Middle frontal gyrus (tissue), 1 donor: ENCODE measurements around the gene TIMM50.
"Not testable (repeated sequence)": the region's sequence is repeated elsewhere in the genome, so short reads cannot be mapped to it uniquely, and the experiment has no call there.

ENCODE experiments used
- DNase-seq: peaks from one replicate; pipeline ENCODE4 v3.0.0-alpha.2; 2015; ENCODE audit warnings: low spot score; ENCODE audit errors: extremely low spot score

Gene TIMM50

GRCh38 chr19:39469036-39469435 is 11.6 kb upstream of the TIMM50 start:
- DNase-seq = no peak

- DNase-seq = no peak
These were observed 11.1 kb upstream of the TIMM50 start for GRCh38 chr19:39469567-39469966.

- DNase-seq = no peak
These were observed 9.8 kb upstream of the TIMM50 start for GRCh38 chr19:39470724-39471339.

- no peak for DNase-seq
These were observed 8.7 kb upstream of the TIMM50 start for GRCh38 chr19:39471756-39472536.

GRCh38 chr19:39472746-39473442 is 7.7 kb upstream of the TIMM50 start:
- DNase-seq = no peak

GRCh38 chr19:39473443-39473960 is 7.1 kb upstream of the TIMM50 start:
- no peak for DNase-seq

GRCh38 chr19:39474139-39474620 is 6.5 kb upstream of the TIMM50 start:
- no peak for DNase-seq

- no peak for DNase-seq
These were observed 4.9 kb upstream of the TIMM50 start for GRCh38 chr19:39475748-39476147.

- not testable (repeated sequence) for DNase-seq
These were observed 1.3 kb upstream of the TIMM50 start for GRCh38 chr19:39479319-39479801.

GRCh38 chr19:39479916-39480315 is 722 bp upstream of the TIMM50 start:
- DNase-seq = no peak

GRCh38 chr19:39481229-39481545 is 549 bp downstream of the TIMM50 start:
- no peak for DNase-seq

- DNase-seq = no peak
These were observed 1.0 kb downstream of the TIMM50 start for GRCh38 chr19:39481676-39482075.

GRCh38 chr19:39483141-39483540 is 2.5 kb downstream of the TIMM50 start:
- DNase-seq = no peak

GRCh38 chr19:39489756-39490155 is 9.1 kb downstream of the TIMM50 start:
- no peak for DNase-seq

- DNase-seq = no peak
These were observed 11.6 kb downstream of the TIMM50 start for GRCh38 chr19:39492225-39492624.

- DNase-seq = no peak
These were observed 12.2 kb downstream of the TIMM50 start for GRCh38 chr19:39492788-39493187.

GRCh38 chr19:39494661-39495060 is 14.0 kb downstream of the TIMM50 start:
- no peak for DNase-seq

- no peak for DNase-seq
These were observed 15.4 kb downstream of the TIMM50 start for GRCh38 chr19:39496063-39496462.

GRCh38 chr19:39497701-39497995 is 17.0 kb downstream of the TIMM50 start:
- DNase-seq = no peak

- DNase-seq = no peak
These were observed 17.6 kb downstream of the TIMM50 start for GRCh38 chr19:39497996-39498797.
